Mesodermal cell (in vitro differentiated cells): ENCODE measurements around the gene PRPS1L1. TPM values are rescaled to one million over a fixed set of nuclear protein-coding genes. Genes with fewer than 3 reads are reported as not detected.

ENCODE experiments used
- H3K27ac ChIP-seq: 2 replicates; pipeline ENCODE4 v1.7.0; 2013; ENCODE audit warnings: mild to moderate bottlenecking, low read depth, low read length, moderate library complexity; ENCODE audit not compliant: severe bottlenecking
- H3K36me3 ChIP-seq: 2 replicates; pipeline ENCODE4 v1.7.1; 2013; ENCODE audit warnings: mild to moderate bottlenecking, low read length, moderate library complexity; ENCODE audit not compliant: control insufficient read depth, insufficient read depth
- H3K4me1 ChIP-seq: one replicate; pipeline ENCODE4 v1.7.1; 2013; ENCODE audit warnings: mild to moderate bottlenecking, low read length; ENCODE audit not compliant: insufficient read depth, control insufficient read depth, poor library complexity, severe bottlenecking
- H3K4me3 ChIP-seq: 2 replicates; pipeline ENCODE4 v1.7.0; 2013; ENCODE audit warnings: low read length, control low read depth, mild to moderate bottlenecking; ENCODE audit not compliant: insufficient read depth, poor library complexity, severe bottlenecking; ENCODE audit errors: extremely low read depth
- H3K9me3 ChIP-seq: 2 replicates; pipeline ENCODE4 v1.7.1; 2013; ENCODE audit warnings: mild to moderate bottlenecking, low read length, moderate library complexity; ENCODE audit not compliant: control insufficient read depth
- WGBS, 2 experiments: methylation state at CpG; one replicate each; pipeline ENCODE4 v1.1.5; 2013; ENCODE audit warnings: missing lambda C conversion rate in 2 of 2; ENCODE audit not compliant: insufficient coverage in 2 of 2; 5-methylcytosine and 5-hydroxymethylcytosine counted together
- polyA plus RNA-seq, 2 experiments: library from polyadenylated mRNA; stranded (reverse); fragments of 50-300 nt; gene quantifications; one replicate each; pipeline ENCODE4 v1.2.3, GENCODE V29; 2013

Gene PRPS1L1
- polyA plus RNA-seq (2013, experiment 1 of 2) = not detected
- not detected for polyA plus RNA-seq (2013, experiment 2 of 2)

- no peak within 1 kb of the TSS for H3K27ac ChIP-seq
- H3K9me3 ChIP-seq = no peaks in the 10 kb centered on the region
- no peaks in the 10 kb centered on the region for H3K36me3 ChIP-seq
- 91 to 94% methylated on average over 12 to 15 of the region's 17 CpGs for WGBS, 2 experiments
- H3K4me3 ChIP-seq = no peak within 1 kb of the TSS
- H3K4me1 ChIP-seq = no peaks in the 10 kb centered on the region
These were observed at the start of gene PRPS1L1 for GRCh38 chr7:18027628-18028027. TSS of gene PRPS1L1 (minus strand) at chr7:18027846.

- no peak overlapping the region for H3K4me3 ChIP-seq
- no peak overlapping the region for H3K27ac ChIP-seq
- no peaks in the 10 kb centered on the region for H3K4me1 ChIP-seq
- WGBS, 2 experiments = 83% methylated on average over 1 of the region's 1 CpG; no CpG with 5 or more reads in 1 of the 2 experiments
- no peaks in the 10 kb centered on the region for H3K36me3 ChIP-seq
- peaks cover 3% of the 10 kb centered on the region for H3K9me3 ChIP-seq
These were observed 48.8 kb upstream of the PRPS1L1 start for GRCh38 chr7:18076461-18076860.

GRCh38 chr7:18068745-18069144, 41.1 kb upstream of the PRPS1L1 start:
- no peaks in the 10 kb centered on the region for H3K4me1 ChIP-seq
- H3K9me3 ChIP-seq = no peaks in the 10 kb centered on the region
- H3K36me3 ChIP-seq = no peaks in the 10 kb centered on the region
- 95 to 100% methylated on average over 3 of the region's 3 CpGs for WGBS, 2 experiments
- no peak overlapping the region for H3K27ac ChIP-seq
- no peak overlapping the region for H3K4me3 ChIP-seq

GRCh38 chr7:18064242-18064838, 36.7 kb upstream of the PRPS1L1 start:
- no peaks in the 10 kb centered on the region for H3K36me3 ChIP-seq
- no peak overlapping the region for H3K27ac ChIP-seq
- no peaks in the 10 kb centered on the region for H3K4me1 ChIP-seq
- no peaks in the 10 kb centered on the region for H3K9me3 ChIP-seq
- WGBS, 2 experiments = 94% methylated on average over 3 of the region's 6 CpGs; no CpG with 5 or more reads in 1 of the 2 experiments
- no peak overlapping the region for H3K4me3 ChIP-seq

- Histone ChIP-seq H3K4me1 (no peaks in the 10 kb centered on the region), H3K9me3 (no peaks in the 10 kb centered on the region)
- 81 to 100% methylated on average over 1 to 3 of the region's 5 CpGs for WGBS, 2 experiments
These were observed 35.7 kb upstream of the PRPS1L1 start for GRCh38 chr7:18063149-18063901.

GRCh38 chr7:18059171-18059570, 31.5 kb upstream of the PRPS1L1 start:
- Histone ChIP-seq H3K4me3 (no peak overlapping the region), H3K4me1 (no peaks in the 10 kb centered on the region), H3K27ac (no peak overlapping the region), H3K36me3 (no peaks in the 10 kb centered on the region), H3K9me3 (no peaks in the 10 kb centered on the region)
- WGBS, 2 experiments = 79 to 100% methylated on average over 3 to 4 of the region's 4 CpGs

More at GRCh38 chr7:18063149-18063901, 35.7 kb upstream of the PRPS1L1 start:
- no peak overlapping the region for H3K27ac ChIP-seq
- H3K36me3 ChIP-seq = no peaks in the 10 kb centered on the region
- H3K4me3 ChIP-seq = no peak overlapping the region

GRCh38 chr7:18053941-18054340, 26.3 kb upstream of the PRPS1L1 start:
- WGBS, 2 experiments = no CpG with 5 or more reads among the region's 2 CpGs
- H3K36me3 ChIP-seq = no peaks in the 10 kb centered on the region
- H3K27ac ChIP-seq = no peak overlapping the region
- H3K4me1 ChIP-seq = no peaks in the 10 kb centered on the region
- no peaks in the 10 kb centered on the region for H3K9me3 ChIP-seq
- H3K4me3 ChIP-seq = no peak overlapping the region

- Histone ChIP-seq H3K9me3 (no peaks in the 10 kb centered on the region), H3K4me1 (no peaks in the 10 kb centered on the region), H3K27ac (no peak overlapping the region), H3K36me3 (no peaks in the 10 kb centered on the region), H3K4me3 (no peak overlapping the region)
- 40% methylated on average over 1 of the region's 2 CpGs; no CpG with 5 or more reads in 1 of the 2 experiments for WGBS, 2 experiments
These were observed 25.7 kb upstream of the PRPS1L1 start for GRCh38 chr7:18053177-18053928.

GRCh38 chr7:18049262-18049661, 21.6 kb upstream of the PRPS1L1 start:
- Histone ChIP-seq H3K36me3 (no peaks in the 10 kb centered on the region), H3K9me3 (no peaks in the 10 kb centered on the region), H3K27ac (no peak overlapping the region), H3K4me1 (no peaks in the 10 kb centered on the region), H3K4me3 (no peak overlapping the region)
- WGBS, 2 experiments = 67 to 69% methylated on average over 2 to 3 of the region's 4 CpGs

GRCh38 chr7:18046601-18047000, 19.0 kb upstream of the PRPS1L1 start:
- no CpG with 5 or more reads among the region's 1 CpG for WGBS, 2 experiments
- no peaks in the 10 kb centered on the region for H3K4me1 ChIP-seq
- H3K9me3 ChIP-seq = no peaks in the 10 kb centered on the region
- H3K36me3 ChIP-seq = no peaks in the 10 kb centered on the region
- H3K4me3 ChIP-seq = no peak overlapping the region
- no peak overlapping the region for H3K27ac ChIP-seq
